Gastrocnemius medialis (tissue), 4 donors: Measurements from ENCODE around the gene DYRK1A.

Experiments used
- POLR2A ChIP-seq, 2 donors: fragments of 450-650 bp; IDR thresholded peaks; one replicate each; pipeline ENCODE4 v1.6.1; 2017; ENCODE audit warnings: antibody characterized with exemption in 2 of 2, mild to moderate bottlenecking in 2 of 2, moderate library complexity in 2 of 2
- TF ChIP-seq, protein P1 (sequence below), 5 experiments: fragments of 450-650 bp in 3 of 5; fragments of 200-600 bp in 2 of 5; sonication (generic) in 2 of 5; IDR thresholded peaks in 4 of 5; conservative IDR thresholded peaks in 1 of 5; 1 replicate in 4 of 5; 2 replicates in 1 of 5; pipeline ENCODE4 v1.5.1; 2016 to 2019; ENCODE audit warnings: antibody characterized with exemption in 5 of 5, mild to moderate bottlenecking in 3 of 5, moderate library complexity in 3 of 5

DNA sequence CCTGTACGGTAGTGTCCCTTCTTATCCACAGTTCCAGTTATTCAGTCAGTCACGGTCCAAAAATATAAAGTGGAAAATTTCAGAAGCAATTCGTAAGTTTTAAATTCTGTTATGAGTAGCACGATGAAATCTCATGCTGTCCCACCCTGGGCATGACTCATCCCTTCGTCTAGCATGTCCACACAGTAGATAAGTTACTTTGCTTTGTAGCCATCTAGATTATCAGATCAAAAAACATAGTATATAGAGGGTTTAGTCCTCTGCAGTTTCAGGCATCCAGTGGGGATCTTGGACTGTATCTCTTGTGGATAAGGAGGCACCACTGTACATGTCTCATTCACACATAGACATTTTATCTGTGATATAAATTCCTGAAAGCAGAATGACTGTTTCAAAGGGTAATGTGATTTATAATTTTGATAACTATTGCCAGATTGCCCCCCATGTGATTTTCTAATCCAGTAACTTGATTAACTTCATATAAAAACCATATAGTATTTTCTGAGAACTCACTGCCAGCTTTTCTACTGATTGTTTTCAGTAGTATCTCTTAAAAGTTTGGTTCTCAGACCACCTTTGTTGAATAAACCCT lies 143.3 kb downstream of the DYRK1A start:
- TF ChIP-seq, protein P1, sequence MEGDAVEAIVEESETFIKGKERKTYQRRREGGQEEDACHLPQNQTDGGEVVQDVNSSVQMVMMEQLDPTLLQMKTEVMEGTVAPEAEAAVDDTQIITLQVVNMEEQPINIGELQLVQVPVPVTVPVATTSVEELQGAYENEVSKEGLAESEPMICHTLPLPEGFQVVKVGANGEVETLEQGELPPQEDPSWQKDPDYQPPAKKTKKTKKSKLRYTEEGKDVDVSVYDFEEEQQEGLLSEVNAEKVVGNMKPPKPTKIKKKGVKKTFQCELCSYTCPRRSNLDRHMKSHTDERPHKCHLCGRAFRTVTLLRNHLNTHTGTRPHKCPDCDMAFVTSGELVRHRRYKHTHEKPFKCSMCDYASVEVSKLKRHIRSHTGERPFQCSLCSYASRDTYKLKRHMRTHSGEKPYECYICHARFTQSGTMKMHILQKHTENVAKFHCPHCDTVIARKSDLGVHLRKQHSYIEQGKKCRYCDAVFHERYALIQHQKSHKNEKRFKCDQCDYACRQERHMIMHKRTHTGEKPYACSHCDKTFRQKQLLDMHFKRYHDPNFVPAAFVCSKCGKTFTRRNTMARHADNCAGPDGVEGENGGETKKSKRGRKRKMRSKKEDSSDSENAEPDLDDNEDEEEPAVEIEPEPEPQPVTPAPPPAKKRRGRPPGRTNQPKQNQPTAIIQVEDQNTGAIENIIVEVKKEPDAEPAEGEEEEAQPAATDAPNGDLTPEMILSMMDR (IDR thresholded peaks at IDR 0.05 in 4 of 5, conservative IDR thresholded peaks at IDR 0.05 in 1 of 5), result no peak
- no peak for TF ChIP-seq POLR2A (IDR thresholded peaks at IDR 0.05)
